Activated naive CD4-positive, alpha-beta T cell treated with Interleukin-2 at 50 U/mL for 16 hours (primary cell): ENCODE data around the gene HOXC5.

Experiments
- DNase-seq: peaks from one replicate; pipeline ENCODE4 v3.0.0-alpha.2; 2020

The HOXC5 gene

GRCh38 chr12:54032627-54033100 lies at the start of gene HOXC5:
Gene HOXC5, plus strand, starts transcription at chr12:54033050. Its CDS starts 73 bp downstream, at chr12:54033123.
- DNase-seq = peak; percentile 51

- no peak for DNase-seq
Observed at GRCh38 chr12:53983568-53983949, 49.3 kb upstream of the HOXC5 start.

- no peak for DNase-seq
Observed at GRCh38 chr12:53983950-53984572, 48.8 kb upstream of the HOXC5 start.

GRCh38 chr12:53984901-53985691 lies 47.8 kb upstream of the HOXC5 start, which contains the start of gene HOXC10:
Gene HOXC10, plus strand, starts transcription at chr12:53985146. Its CDS starts 114 bp downstream, at chr12:53985260.
- peak; percentile 71 for DNase-seq

GRCh38 chr12:53985692-53985993 lies 47.2 kb upstream of the HOXC5 start:
- DNase-seq = no peak

GRCh38 chr12:53985994-53986685 lies 46.7 kb upstream of the HOXC5 start:
- DNase-seq = no peak

- no peak for DNase-seq
Observed at GRCh38 chr12:53986686-53987483, 46.0 kb upstream of the HOXC5 start.

GRCh38 chr12:53987787-53988230 lies 45.0 kb upstream of the HOXC5 start:
- no peak for DNase-seq

- DNase-seq = no peak
Observed at GRCh38 chr12:53988541-53989226, 44.2 kb upstream of the HOXC5 start.

GRCh38 chr12:53989227-53990113 lies 43.4 kb upstream of the HOXC5 start:
- DNase-seq = no peak

- DNase-seq = no peak
Observed at GRCh38 chr12:53990311-53991076, 42.4 kb upstream of the HOXC5 start.

- DNase-seq = no peak
Observed at GRCh38 chr12:53991077-53991460, 41.8 kb upstream of the HOXC5 start.

- DNase-seq = no peak
Observed at GRCh38 chr12:53992377-53992889, 40.4 kb upstream of the HOXC5 start.

- DNase-seq = no peak
Observed at GRCh38 chr12:53993162-53994008, 39.5 kb upstream of the HOXC5 start.

- no peak for DNase-seq
Observed at GRCh38 chr12:53994009-53994263, 38.9 kb upstream of the HOXC5 start.

- DNase-seq = no peak
Observed at GRCh38 chr12:53994264-53995001, 38.4 kb upstream of the HOXC5 start.

- peak; percentile 27 for DNase-seq
Observed at GRCh38 chr12:53995002-53995377, 37.9 kb upstream of the HOXC5 start.

GRCh38 chr12:53995378-53996239 lies 37.2 kb upstream of the HOXC5 start:
- no peak for DNase-seq
